GM18505 (cell line): ENCODE results near the gene RTN4R.

Source experiments
- ATAC-seq: cut with Tn5 transposase; IDR thresholded peaks from one replicate; pipeline ENCODE4 v1.9.1; 2021; ENCODE audit not compliant: unreplicated experiment
- POLR2A ChIP-seq: IDR thresholded peaks from 4 replicates; pipeline ENCODE4 v1.6.1; 2011; ENCODE audit warnings: borderline replicate concordance; ENCODE audit not compliant: insufficient read depth, insufficient read length; ENCODE audit errors: extremely low read depth

Gene RTN4R

GRCh38 chr22:20232781-20233180 lies 35.3 kb downstream of the RTN4R start:
- no peak for TF ChIP-seq POLR2A
- no peak for ATAC-seq

DNA sequence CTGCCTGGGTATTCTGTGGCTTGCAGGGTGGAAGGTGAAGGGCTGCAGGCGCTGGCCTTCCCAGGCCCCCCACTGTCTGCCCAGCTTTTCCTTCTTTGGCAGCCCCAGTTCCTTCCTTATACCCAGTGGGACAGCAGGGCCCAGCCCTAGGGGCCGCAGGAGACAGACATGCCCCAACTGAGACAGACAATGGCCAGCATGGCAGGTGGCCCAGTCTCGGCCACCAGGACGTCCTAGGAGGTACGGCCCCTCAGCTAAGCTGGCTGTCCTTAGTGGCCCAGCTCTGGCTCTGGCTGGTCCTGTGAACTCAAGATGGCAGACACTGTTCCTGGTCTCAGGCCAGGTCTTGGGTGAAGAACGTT lies 35.9 kb downstream of the RTN4R start:
- ATAC-seq: no peak
- TF ChIP-seq POLR2A: no peak

GRCh38 chr22:20231514-20232236 lies 36.4 kb downstream of the RTN4R start:
- ATAC-seq: no peak
- TF ChIP-seq POLR2A: no peak

DNA sequence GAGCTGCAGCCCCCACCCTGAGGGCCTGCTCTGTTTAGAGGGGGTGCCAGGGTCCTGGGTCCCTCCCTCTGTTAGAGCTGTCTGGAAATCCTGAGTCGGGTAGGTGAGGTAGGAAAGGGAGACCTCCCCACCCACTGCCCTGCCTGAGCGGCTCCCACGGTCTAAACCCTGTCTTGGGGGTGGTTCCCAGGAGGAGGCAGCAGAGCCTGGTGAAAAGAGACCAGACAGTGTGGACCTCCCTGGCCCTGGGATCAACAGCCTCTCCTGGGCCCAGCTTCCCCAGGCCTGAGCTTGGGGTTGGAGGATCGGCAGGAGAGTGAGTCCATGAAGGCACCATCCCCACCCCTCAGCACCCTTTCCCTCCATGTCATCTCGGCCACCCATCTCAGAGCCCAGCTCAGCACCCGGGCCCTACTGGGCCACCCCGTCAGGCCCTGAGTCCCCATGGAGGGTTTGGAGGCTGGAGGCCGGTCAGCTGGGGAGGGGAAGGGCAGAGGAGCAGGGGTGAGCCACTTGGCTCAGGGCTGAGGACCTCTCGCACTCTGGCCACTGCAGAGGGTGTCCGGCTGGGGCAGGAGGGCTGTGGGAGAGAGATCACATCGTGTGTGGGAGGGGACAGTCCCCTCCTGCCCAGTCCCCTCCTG lies 37.2 kb downstream of the RTN4R start:
- no peak for ATAC-seq
- TF ChIP-seq POLR2A: no peak

GRCh38 chr22:20229916-20230775 lies 38.0 kb downstream of the RTN4R start:
- ATAC-seq: no peak
- no peak for TF ChIP-seq POLR2A

DNA sequence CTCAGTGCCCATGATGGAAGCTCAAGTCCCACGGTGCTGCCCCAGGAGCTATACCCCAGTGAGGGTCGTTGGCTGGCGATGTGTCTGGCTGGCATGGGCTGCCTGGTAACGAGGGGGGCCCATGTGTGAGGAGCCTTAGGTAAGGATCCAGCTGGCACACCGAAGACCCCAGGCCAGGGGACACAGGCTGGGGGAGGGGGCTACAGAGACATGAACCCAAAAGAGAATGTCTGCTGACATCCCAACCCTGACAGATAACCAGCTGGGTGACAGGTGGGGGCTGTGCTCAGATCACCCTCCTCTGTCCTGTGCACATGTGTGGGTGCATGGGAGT lies 39.2 kb downstream of the RTN4R start:
- TF ChIP-seq POLR2A: no peak
- ATAC-seq: no peak

DNA sequence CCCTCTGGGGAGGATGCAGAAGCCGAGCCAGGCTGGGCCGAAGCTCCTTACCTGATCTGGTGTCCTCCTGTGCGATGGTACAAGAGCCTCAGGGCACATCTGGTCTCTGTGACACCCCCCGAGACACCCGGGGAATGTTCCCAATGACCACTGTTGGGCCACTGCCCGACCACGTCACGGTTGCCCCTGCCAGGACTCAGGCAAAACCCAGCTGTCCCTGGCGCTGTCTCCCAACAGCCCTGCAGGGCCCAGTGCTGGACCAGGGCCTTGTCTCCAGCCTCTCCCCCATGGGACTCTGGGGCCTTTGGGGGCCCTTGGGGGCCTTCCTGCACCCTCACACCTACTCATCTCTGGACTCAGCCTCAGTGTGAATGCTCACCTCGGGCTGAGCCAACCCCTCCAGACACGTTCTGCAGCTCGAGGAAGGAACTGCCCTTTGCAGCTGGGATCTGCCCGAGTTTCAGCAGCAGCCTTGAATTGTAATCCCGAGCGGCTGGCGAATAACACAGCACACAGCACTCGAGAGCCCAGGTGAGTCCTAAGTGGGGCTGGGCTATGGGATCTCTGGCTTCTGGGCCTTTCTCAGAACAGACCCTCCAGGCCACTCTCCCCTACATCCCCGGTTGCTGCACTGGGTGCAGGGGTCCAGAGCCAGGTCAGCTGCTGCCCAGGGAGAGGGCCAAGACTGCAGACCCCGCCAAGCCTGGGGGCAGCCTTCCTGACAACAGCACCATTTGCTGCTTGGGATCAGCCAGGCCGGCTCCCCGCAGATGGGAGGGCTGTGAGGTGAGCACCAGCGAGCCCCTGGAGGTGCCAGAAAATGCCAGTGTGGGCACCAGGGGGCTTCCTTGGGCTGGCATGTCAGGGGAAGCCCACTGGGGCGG lies 39.8 kb downstream of the RTN4R start:
- no peak for TF ChIP-seq POLR2A
- no peak for ATAC-seq

DNA sequence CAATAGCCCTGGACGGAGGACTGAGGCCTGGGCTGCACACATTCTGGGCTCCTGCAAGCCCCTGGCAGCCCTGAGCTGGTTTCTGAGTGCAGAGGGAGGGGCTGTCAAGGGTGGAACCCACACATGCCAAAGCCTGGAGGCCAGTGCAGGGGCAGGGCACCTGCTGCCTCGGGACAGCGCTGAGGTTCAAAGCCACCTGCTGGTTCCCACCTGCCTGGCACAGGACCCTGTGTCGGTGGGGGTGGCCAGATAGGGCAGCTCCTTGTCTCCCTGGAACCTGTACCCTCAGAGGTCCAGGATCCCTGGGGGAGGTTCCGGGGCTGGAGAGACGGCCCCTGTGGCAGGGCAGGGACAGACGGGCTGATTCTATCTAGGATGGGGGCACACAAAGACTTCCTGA lies 40.8 kb downstream of the RTN4R start:
- ATAC-seq: no peak
- no peak for TF ChIP-seq POLR2A

GRCh38 chr22:20226760-20227350 lies 41.3 kb downstream of the RTN4R start:
- no peak for ATAC-seq
- no peak for TF ChIP-seq POLR2A

DNA sequence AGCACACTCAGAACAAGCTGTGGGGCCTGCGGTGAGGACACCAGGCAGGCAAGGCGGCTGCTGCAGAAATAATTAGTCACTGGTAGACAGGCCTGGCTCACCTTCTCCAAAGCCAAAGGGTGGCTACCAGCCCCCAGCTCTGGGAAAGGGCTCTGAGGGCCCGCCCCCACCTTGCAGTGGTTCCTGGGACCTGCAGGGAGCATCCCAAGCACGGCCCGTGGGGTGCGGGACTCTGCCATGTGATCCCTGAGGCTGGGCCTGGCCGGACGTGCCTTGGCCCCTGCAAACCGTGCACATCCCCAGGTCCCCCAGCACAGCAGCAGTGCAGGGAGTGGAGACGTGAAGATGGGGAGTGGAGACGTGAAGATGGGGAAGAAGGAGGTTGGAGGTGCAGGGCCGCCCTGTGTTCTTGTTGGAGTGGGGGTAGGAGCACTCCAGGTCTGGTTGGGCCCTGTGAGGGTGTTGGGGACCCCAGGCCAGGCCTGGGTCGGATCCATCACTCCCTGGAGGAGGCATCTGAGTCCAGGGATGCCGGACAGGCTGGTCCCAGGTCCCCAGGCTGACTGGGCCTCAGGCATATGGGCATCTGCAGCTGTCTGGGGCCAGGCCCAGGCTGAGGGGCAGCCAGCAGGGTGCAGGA lies 41.9 kb downstream of the RTN4R start:
- no peak for ATAC-seq
- no peak for TF ChIP-seq POLR2A

DNA sequence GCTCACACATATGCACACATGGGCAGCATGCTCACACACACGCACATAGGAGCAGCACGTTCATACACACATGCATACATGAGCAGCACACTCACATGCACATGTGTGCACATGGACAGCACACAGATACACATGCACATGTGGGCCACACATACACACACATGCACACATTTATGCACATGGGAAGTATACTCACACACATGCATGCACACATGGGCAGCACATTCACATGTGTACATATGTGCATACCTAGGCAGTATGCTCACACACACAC lies 42.5 kb downstream of the RTN4R start:
- no peak for ATAC-seq
- TF ChIP-seq POLR2A: no peak

DNA sequence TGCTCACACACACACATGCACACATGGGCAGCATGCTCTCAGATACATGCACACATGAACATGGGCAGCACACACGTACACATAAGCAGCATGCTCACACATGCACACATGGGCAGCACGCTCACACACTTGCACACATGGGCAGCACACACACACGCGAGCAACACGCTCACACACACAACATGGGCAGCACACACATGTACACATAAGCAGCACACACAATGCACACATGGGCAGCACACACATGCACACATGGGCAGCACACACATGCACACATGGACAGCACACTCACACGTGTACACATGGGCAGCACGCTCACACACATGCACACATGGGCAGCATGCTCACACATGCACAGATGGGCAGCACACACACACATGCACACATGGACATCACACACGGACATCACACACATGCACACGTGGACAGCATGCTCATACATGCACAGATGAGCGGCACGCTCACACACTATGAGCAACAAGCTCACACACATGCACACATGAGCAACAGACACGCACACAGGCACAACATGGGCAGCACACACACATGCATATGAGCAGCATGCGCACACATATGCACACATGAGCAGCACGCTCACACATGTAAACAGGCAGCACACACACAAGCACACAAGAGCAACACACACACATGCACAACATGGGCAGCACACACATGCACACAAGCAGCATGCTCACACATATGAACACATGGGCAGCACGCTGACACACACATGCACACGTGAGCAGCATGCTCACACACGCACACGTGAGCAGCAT lies 43.0 kb downstream of the RTN4R start:
- no peak for ATAC-seq
- no peak for TF ChIP-seq POLR2A
